HCT116 (cell line): Measurements from ENCODE around the gene SYNC.

Experiments used
- YY1 ChIP-seq: IDR thresholded peaks from 2 replicates; pipeline ENCODE4 v1.6.1; 2011; ENCODE audit warnings: low read length, low read depth, moderate library complexity, mild to moderate bottlenecking; ENCODE audit not compliant: insufficient replicate concordance; ENCODE audit errors: extremely low read depth
- TF ChIP-seq, protein P1 (sequence below), 3 experiments: fragments of 200-600 bp in 1 of 3; sonication (generic) in 1 of 3; IDR thresholded peaks in 2 of 3; conservative IDR thresholded peaks in 1 of 3; 2 replicates each; pipeline ENCODE4 v1.5.1; 2012 to 2017; ENCODE audit warnings: low read depth in 2 of 3, low read length in 2 of 3, antibody characterized with exemption in 1 of 3, borderline replicate concordance in 1 of 3, control low read depth in 1 of 3, mild to moderate bottlenecking in 1 of 3, mixed read lengths in 1 of 3, mixed run types in 1 of 3, moderate library complexity in 1 of 3; ENCODE audit not compliant: insufficient read depth in 1 of 3

GRCh38 chr1:32676945-32677344 is 25.6 kb downstream of the SYNC start:
- TF ChIP-seq, protein P1, sequence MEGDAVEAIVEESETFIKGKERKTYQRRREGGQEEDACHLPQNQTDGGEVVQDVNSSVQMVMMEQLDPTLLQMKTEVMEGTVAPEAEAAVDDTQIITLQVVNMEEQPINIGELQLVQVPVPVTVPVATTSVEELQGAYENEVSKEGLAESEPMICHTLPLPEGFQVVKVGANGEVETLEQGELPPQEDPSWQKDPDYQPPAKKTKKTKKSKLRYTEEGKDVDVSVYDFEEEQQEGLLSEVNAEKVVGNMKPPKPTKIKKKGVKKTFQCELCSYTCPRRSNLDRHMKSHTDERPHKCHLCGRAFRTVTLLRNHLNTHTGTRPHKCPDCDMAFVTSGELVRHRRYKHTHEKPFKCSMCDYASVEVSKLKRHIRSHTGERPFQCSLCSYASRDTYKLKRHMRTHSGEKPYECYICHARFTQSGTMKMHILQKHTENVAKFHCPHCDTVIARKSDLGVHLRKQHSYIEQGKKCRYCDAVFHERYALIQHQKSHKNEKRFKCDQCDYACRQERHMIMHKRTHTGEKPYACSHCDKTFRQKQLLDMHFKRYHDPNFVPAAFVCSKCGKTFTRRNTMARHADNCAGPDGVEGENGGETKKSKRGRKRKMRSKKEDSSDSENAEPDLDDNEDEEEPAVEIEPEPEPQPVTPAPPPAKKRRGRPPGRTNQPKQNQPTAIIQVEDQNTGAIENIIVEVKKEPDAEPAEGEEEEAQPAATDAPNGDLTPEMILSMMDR (IDR thresholded peaks at IDR 0.05 in 2 of 3, conservative IDR thresholded peaks at IDR 0.05 in 1 of 3; ENCODE audit: borderline replicate concordance in 1 of 3, insufficient read depth in 1 of 3, low read depth in 2 of 3, low read length in 2 of 3) = no peak
- TF ChIP-seq YY1 = no peak
